WTC11 (cell line): ENCODE measurements around the gene MYPOP. TPM values are rescaled to one million over a fixed set of nuclear protein-coding genes. Genes with fewer than 3 reads are reported as not detected.
A peak's percentile ranks its signal among the peaks of the same experiment; 100 is the strongest.

Experiments used
- ATAC-seq: fragments of 200-7000 bp; cut with Tn5 transposase; 2 replicates; pipeline ENCODE4 v1.10.0; 2021; ENCODE audit warnings: mild to moderate bottlenecking, moderate library complexity
- CTCF ChIA-PET: fragments of 300-600 bp; sonication (Branson Sonifier 250); formaldehyde crosslinking; loops from one replicate; lab custom pipeline; 2021; ENCODE audit warnings: antibody characterized with exemption; lab: Charles Lee
- POLR2A ChIA-PET: fragments of 350-600 bp; sonication (Branson Sonifier 250); formaldehyde crosslinking; loops from one replicate; lab custom pipeline; 2021; ENCODE audit warnings: antibody characterized with exemption; lab: Charles Lee
- DNase-seq: peaks from one replicate; pipeline ENCODE4 v3.0.0; 2021; ENCODE audit warnings: low spot score
- H3K27ac Mint-ChIP-seq: 2 replicates; pipeline ENCODE4 v1.8.0; 2021; ENCODE audit warnings: mixed read lengths
- H3K27me3 Mint-ChIP-seq: 2 replicates; pipeline ENCODE4 v1.8.0; 2021; ENCODE audit warnings: low read depth, mild to moderate bottlenecking, moderate library complexity, mixed read lengths
- H3K36me3 Mint-ChIP-seq: 2 replicates; pipeline ENCODE4 v1.8.0; 2021; ENCODE audit warnings: mixed read lengths
- H3K4me1 Mint-ChIP-seq: 2 replicates; pipeline ENCODE4 v1.8.0; 2022; ENCODE audit warnings: mixed read lengths
- H3K4me3 Mint-ChIP-seq: 2 replicates; pipeline ENCODE4 v1.8.0; 2021; ENCODE audit warnings: mild to moderate bottlenecking, moderate library complexity, mixed read lengths
- H3K9me3 Mint-ChIP-seq: 2 replicates; pipeline ENCODE4 v1.8.0; 2021; ENCODE audit warnings: mixed read lengths
- AFF4 ChIP-seq: sonication (generic); formaldehyde crosslinking; IDR thresholded peaks from 2 replicates; pipeline ENCODE4 v1.8.1; 2023; ENCODE audit warnings: mild to moderate bottlenecking, missing genetic modification reagents, borderline replicate concordance
- AR ChIP-seq: fragments of 250-450 bp; sonication (Bioruptor Pico); IDR thresholded peaks from 2 replicates; pipeline ENCODE4 v1.9.0; 2021; ENCODE audit warnings: mild to moderate bottlenecking
- ARID4B ChIP-seq: sonication (generic); formaldehyde crosslinking; IDR thresholded peaks from 2 replicates; pipeline ENCODE4 v1.8.0; 2023; ENCODE audit warnings: missing genetic modification reagents, mild to moderate bottlenecking, borderline replicate concordance
- ATF2 ChIP-seq: sonication (generic); formaldehyde crosslinking; IDR thresholded peaks from 2 replicates; pipeline ENCODE4 v1.8.1; 2022; ENCODE audit warnings: low read depth, missing genetic modification reagents, borderline replicate concordance
- CDX4 ChIP-seq: fragments of 250-450 bp; sonication (Bioruptor Pico); IDR thresholded peaks from 2 replicates; pipeline ENCODE4 v1.9.0; 2021; ENCODE audit warnings: moderate library complexity, mild to moderate bottlenecking, inconsistent platforms, borderline replicate concordance
- ETV6 ChIP-seq: sonication (generic); formaldehyde crosslinking; IDR thresholded peaks from 2 replicates; pipeline ENCODE4 v1.8.1; 2022; ENCODE audit warnings: mild to moderate bottlenecking, missing genetic modification reagents
- NFATC4 ChIP-seq: fragments of 250-450 bp; sonication (Bioruptor Pico); IDR thresholded peaks from 2 replicates; pipeline ENCODE4 v1.9.0; 2021; ENCODE audit warnings: mild to moderate bottlenecking
- PRRX2 ChIP-seq: fragments of 250-450 bp; sonication (Bioruptor Pico); IDR thresholded peaks from 2 replicates; pipeline ENCODE4 v1.8.0; 2021; ENCODE audit warnings: mild to moderate bottlenecking
- SP1 ChIP-seq: sonication (generic); formaldehyde crosslinking; conservative IDR thresholded peaks from 2 replicates; pipeline ENCODE4 v1.8.1; 2022; ENCODE audit warnings: missing genetic modification reagents
- TP53 ChIP-seq: sonication (generic); formaldehyde crosslinking; IDR thresholded peaks from 2 replicates; pipeline ENCODE4 v1.8.1; 2023; ENCODE audit warnings: mild to moderate bottlenecking, missing genetic modification reagents
- ZNF138 ChIP-seq: sonication (generic); formaldehyde crosslinking; conservative IDR thresholded peaks from 2 replicates; pipeline ENCODE4 v1.8.1; 2022; ENCODE audit warnings: mild to moderate bottlenecking, moderate library complexity, missing genetic modification reagents
- ZNF232 ChIP-seq: sonication (generic); formaldehyde crosslinking; IDR thresholded peaks from 2 replicates; pipeline ENCODE4 v1.8.0; 2022; ENCODE audit warnings: mild to moderate bottlenecking, missing genetic modification reagents
- ZNF263 ChIP-seq: sonication (generic); formaldehyde crosslinking; IDR thresholded peaks from 2 replicates; pipeline ENCODE4 v1.8.1; 2022; ENCODE audit warnings: low read depth, mild to moderate bottlenecking, moderate library complexity, missing genetic modification reagents
- ZNF416 ChIP-seq: fragments of 250-450 bp; sonication (Bioruptor Pico); IDR thresholded peaks from 2 replicates; pipeline ENCODE4 v1.9.0; 2021; ENCODE audit warnings: mild to moderate bottlenecking, inconsistent platforms
- ZNF512 ChIP-seq: sonication (generic); formaldehyde crosslinking; IDR thresholded peaks from 2 replicates; pipeline ENCODE4 v1.8.1; 2022; ENCODE audit warnings: missing genetic modification reagents, borderline replicate concordance
- ZSCAN18 ChIP-seq: fragments of 250-450 bp; sonication (Bioruptor Pico); IDR thresholded peaks from 2 replicates; pipeline ENCODE4 v2.1.2; 2022; ENCODE audit warnings: mild to moderate bottlenecking, moderate library complexity
- total RNA-seq: library from RNA; stranded (reverse); gene quantifications from 3 replicates; pipeline ENCODE4 v1.2.3, GENCODE V29; 2021

MYPOP gene
- total RNA-seq, 1 experiment from 2014 or later, result 13.6 TPM

GRCh38 chr19:45884682-45885555 lies 17.5 kb downstream of the MYPOP start:
- ChIA-PET CTCF (interaction anchor here (1.0 to 8.5 kb wide), 7 partner anchors 10 to 114 kb away, joined by 3 to 212 read pairs (median 9); partner anchors contain the start of genes DMWD, FOXA3, MYPOP and RSPH6A), POLR2A (interaction anchor here (1.7 to 2.5 kb wide), 3 partner anchors 18 to 21 kb away, joined by 5 to 31 read pairs (median 14); partner anchors contain the start of genes FOXA3, MYPOP and SYMPK)
- no peaks in the 10 kb centered on the region for H3K27me3 Mint-ChIP-seq
- peaks cover 33% of the 10 kb centered on the region for H3K4me1 Mint-ChIP-seq
- H3K4me3 Mint-ChIP-seq, result peak overlapping the region; percentile 61
- DNase-seq (peak; percentile 43), ATAC-seq (peak; percentile 1; the same call in 1 of the 2 replicates)
- no peak overlapping the region for H3K27ac Mint-ChIP-seq
- H3K36me3 Mint-ChIP-seq, result no peaks in the 10 kb centered on the region
- no peaks in the 10 kb centered on the region for H3K9me3 Mint-ChIP-seq
- TF ChIP-seq AR (CRISPR knock-in tag) (no peak), SP1 (no peak), ZNF512 (CRISPR knock-in tag) (no peak), ZNF138 (CRISPR knock-in tag) (0 out of 2 replicates have a peak, but pooled peaks have one; percentile 5), ZSCAN18 (CRISPR knock-in tag) (no peak), ATF2 (CRISPR knock-in tag) (no peak), ARID4B (no peak), ZNF232 (CRISPR knock-in tag) (no peak), PRRX2 (no peak), CDX4 (CRISPR knock-in tag) (no peak), ZNF263 (CRISPR knock-in tag) (no peak), ZNF416 (CRISPR knock-in tag) (no peak), NFATC4 (no peak), AFF4 (CRISPR knock-in tag) (no peak), ETV6 (CRISPR knock-in tag) (0 out of 2 replicates have a peak, but pooled peaks have one; percentile 24), TP53 (CRISPR knock-in tag) (no peak)
